IMR-90 (cell line): Measurements from ENCODE around the gene CMC1. TPM values are rescaled to one million over a fixed set of nuclear protein-coding genes. Genes with fewer than 3 reads are reported as not detected.
A peak's percentile ranks its signal among the peaks of the same experiment; 100 is the strongest.

Experiments
- ATAC-seq: fragments of 200-7000 bp; cut with Tn5 transposase; 2 replicates; pipeline ENCODE4 v1.9.1; 2020; ENCODE audit warnings: low read depth, mild to moderate bottlenecking, moderate library complexity
- BruUV-seq: library from RNA; stranded (reverse); fragments of 400-500 nt; replicated peaks from 2 replicates; lab custom pipeline; 2021; lab: Mats Ljungman, UMichigan
- CTCF ChIA-PET: fragments of 300-600 bp; formaldehyde crosslinking; extraction: SDS; loops from one replicate; lab custom pipeline; 2021; ENCODE audit warnings: antibody characterized with exemption; lab: Yijun Ruan, JAX
- POLR2A ChIA-PET: fragments of 300-600 bp; sonication (Branson Sonifier 250); formaldehyde crosslinking; loops from one replicate; lab custom pipeline; 2022; ENCODE audit warnings: antibody characterized with exemption; ENCODE audit not compliant: unreplicated experiment; lab: Charles Lee
- DNase-seq: peaks from one replicate; pipeline ENCODE4 v3.0.0; 2013
- H2AFZ ChIP-seq: replicated peaks from 2 replicates; pipeline ENCODE3; 2013; ENCODE audit warnings: low read length, mild to moderate bottlenecking; ENCODE audit not compliant: poor library complexity
- H2AK5ac ChIP-seq: 2 replicates; pipeline ENCODE4 v1.6.1; 2013; ENCODE audit warnings: low read depth, low read length, inconsistent platforms
- H2AK9ac ChIP-seq: replicated peaks from 2 replicates; pipeline ENCODE3; 2013; ENCODE audit warnings: mild to moderate bottlenecking, low read depth, low read length, moderate library complexity; ENCODE audit not compliant: poor library complexity
- H2BK120ac ChIP-seq: 2 replicates; pipeline ENCODE4 v1.6.1; 2013; ENCODE audit warnings: low read depth, low read length, inconsistent platforms
- H2BK15ac ChIP-seq: 3 replicates; pipeline ENCODE4 v1.6.1; 2013; ENCODE audit warnings: low read depth, low read length, inconsistent platforms
- H2BK20ac ChIP-seq: 2 replicates; pipeline ENCODE4 v1.6.1; 2013; ENCODE audit warnings: low read depth, mild to moderate bottlenecking, inconsistent platforms, low read length, moderate library complexity
- H2BK5ac ChIP-seq: 2 replicates; pipeline ENCODE4 v1.6.1; 2013; ENCODE audit warnings: mild to moderate bottlenecking, low read depth, low read length, inconsistent platforms; ENCODE audit not compliant: poor library complexity, severe bottlenecking
- H3K14ac ChIP-seq: replicated peaks from 2 replicates; pipeline ENCODE4 v1.6.1; 2013; ENCODE audit warnings: low read depth, low read length, inconsistent platforms
- H3K18ac ChIP-seq: 2 replicates; pipeline ENCODE4 v1.6.1; 2013; ENCODE audit warnings: low read depth, low read length, control low read depth
- H3K23ac ChIP-seq: 2 replicates; pipeline ENCODE4 v1.6.1; 2013; ENCODE audit warnings: low read depth, low read length, inconsistent platforms
- H3K27ac ChIP-seq: 2 replicates; pipeline ENCODE4 v1.5.1; 2013; ENCODE audit warnings: mild to moderate bottlenecking, control low read depth, low read length; ENCODE audit not compliant: insufficient read depth
- H3K27me3 ChIP-seq: 2 replicates; pipeline ENCODE4 v1.6.1; 2013; ENCODE audit warnings: low read length; ENCODE audit not compliant: control insufficient read depth, insufficient read depth
- H3K36me3 ChIP-seq: 2 replicates; pipeline ENCODE4 v1.6.1; 2013; ENCODE audit warnings: low read length, mixed read lengths; ENCODE audit not compliant: control insufficient read depth, insufficient read depth
- H3K4ac ChIP-seq: 2 replicates; pipeline ENCODE4 v1.6.1; 2013; ENCODE audit warnings: low read depth, low read length, inconsistent platforms
- H3K4me1 ChIP-seq: 2 replicates; pipeline ENCODE4 v1.6.1; 2013; ENCODE audit warnings: low read length, mixed read lengths; ENCODE audit not compliant: control insufficient read depth, insufficient read depth
- H3K4me2 ChIP-seq: 2 replicates; pipeline ENCODE4 v1.6.1; 2013; ENCODE audit warnings: low read depth, mild to moderate bottlenecking, control low read depth, low read length, moderate library complexity
- H3K4me3 ChIP-seq: 2 replicates; pipeline ENCODE4 v1.5.1; 2013; ENCODE audit warnings: low read depth, mild to moderate bottlenecking, control low read depth, low read length, moderate library complexity; ENCODE audit not compliant: insufficient read depth
- H3K56ac ChIP-seq: 2 replicates; pipeline ENCODE4 v1.6.1; 2013; ENCODE audit warnings: low read length, inconsistent platforms; ENCODE audit not compliant: insufficient read depth; ENCODE audit errors: extremely low read depth
- H3K79me1 ChIP-seq, 2 experiments: 2 replicates each; pipeline ENCODE4 v1.6.1; 2013; ENCODE audit warnings: low read length in 2 of 2, inconsistent platforms in 1 of 2, low read depth in 1 of 2
- H3K9ac ChIP-seq: 2 replicates; pipeline ENCODE4 v1.6.1; 2013; ENCODE audit warnings: low read depth, low read length, control low read depth
- H3K9me1 ChIP-seq: 2 replicates; pipeline ENCODE4 v1.6.1; 2013; ENCODE audit warnings: low read length, inconsistent platforms; ENCODE audit not compliant: insufficient read depth
- H3K9me3 ChIP-seq: 2 replicates; pipeline ENCODE4 v1.6.1; 2013; ENCODE audit warnings: low read length; ENCODE audit not compliant: control insufficient read depth, insufficient read depth
- H4K20me1 ChIP-seq: 2 replicates; pipeline ENCODE4 v1.6.1; 2013; ENCODE audit warnings: low read length, inconsistent platforms; ENCODE audit not compliant: insufficient read depth
- H4K5ac ChIP-seq: 2 replicates; pipeline ENCODE4 v1.6.1; 2013; ENCODE audit warnings: mild to moderate bottlenecking, low read depth, low read length, control low read depth
- H4K8ac ChIP-seq, 2 experiments: 2 replicates each; pipeline ENCODE4 v1.6.1; 2013; ENCODE audit warnings: low read depth in 2 of 2, low read length in 2 of 2, control low read depth in 1 of 2, inconsistent platforms in 1 of 2
- H4K91ac ChIP-seq: 2 replicates; pipeline ENCODE4 v1.6.1; 2013; ENCODE audit warnings: low read depth, low read length, inconsistent platforms; ENCODE audit not compliant: insufficient read depth
- BHLHE40 ChIP-seq: fragments of 150-350 bp; IDR thresholded peaks from 2 replicates; pipeline ENCODE4 v1.6.1; 2016; ENCODE audit warnings: mild to moderate bottlenecking, low read depth, low read length
- MAFK ChIP-seq: IDR thresholded peaks from 2 replicates; pipeline ENCODE4 v1.6.1; 2012; ENCODE audit warnings: low read depth, low read length, improper control_type of control experiment
- MAZ ChIP-seq: IDR thresholded peaks from 2 replicates; pipeline ENCODE4 v1.6.1; 2012; ENCODE audit warnings: low read depth, mild to moderate bottlenecking, low read length, improper control_type of control experiment, moderate library complexity, borderline replicate concordance
- WGBS, 2 experiments: methylation state at CpG; one replicate each; pipeline versions ENCODE4 v1.1.5 to v1.1.7; 2013; ENCODE audit warnings: missing lambda C conversion rate in 2 of 2; ENCODE audit not compliant: insufficient read length in 1 of 2; ENCODE audit errors: extremely low coverage in 2 of 2; 5-methylcytosine and 5-hydroxymethylcytosine counted together
- dilution Hi-C: fragments of 300-500 bp; cut with HindIII; formaldehyde crosslinking; loops from one replicate; pipeline ENCODE4 v1.14.3; 2018; ENCODE audit warnings: low sequenced_read_pairs; ENCODE audit not compliant: unreplicated experiment
- in situ Hi-C: fragments of 300-500 bp; cut with MboI; formaldehyde crosslinking; loops from 3 replicates; pipeline ENCODE4 v1.14.3; 2019; ENCODE audit warnings: low sequenced_read_pairs, inconsistent platforms, mixed read lengths
- intact Hi-C: fragments of 100-400 bp; cut with micrococcal nuclease; formaldehyde crosslinking; loops from 2 replicates; pipeline ENCODE4 v1.10.0; 2022
- polyA plus RNA-seq, 3 experiments: library from polyadenylated mRNA; depleted of rRNA; stranded (reverse); fragments of >200 nt; gene quantifications; 2 replicates each; pipeline ENCODE4 v1.2.3, GENCODE V29; 2012; ENCODE audit warnings: low replicate concordance in 1 of 3
- total RNA-seq: library from RNA; depleted of rRNA; stranded (reverse); fragments of >200 nt; gene quantifications from 2 replicates; pipeline ENCODE4 v1.2.3, GENCODE V29; 2012

CMC1 gene
- total and polyA plus RNA-seq, 2 of the 4 experiments (the other 2 are of a cell fraction): 1.6 to 18.3 TPM

DNA sequence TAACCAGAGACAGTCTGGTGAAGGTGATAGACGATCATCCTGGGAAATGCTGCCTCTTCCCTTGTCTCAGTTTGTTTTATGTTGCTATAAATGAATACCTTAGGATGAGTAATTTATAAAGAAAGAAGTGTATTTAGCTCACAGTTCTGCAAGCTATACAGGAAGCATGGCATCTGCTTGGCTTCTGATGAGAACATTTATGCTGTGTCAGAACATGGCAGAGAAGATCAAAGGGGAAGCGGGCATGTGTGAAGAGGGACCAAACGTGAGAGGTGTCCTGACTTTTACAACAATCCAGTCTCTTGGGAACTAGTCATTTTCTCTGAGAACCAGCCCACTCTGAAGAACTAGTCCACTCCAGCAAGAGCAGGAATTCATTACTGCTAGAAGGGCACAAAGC lies 9.6 kb downstream of the CMC1 start:
- Histone ChIP-seq H3K4ac (no peak overlapping the region), H3K27me3 (no peaks in the 10 kb centered on the region), H3K4me1 (peaks cover 3% of the 10 kb centered on the region), H2AK5ac (no peak overlapping the region), H3K9me1 (peaks cover 11% of the 10 kb centered on the region; the same call in 1 of the 2 replicates), H3K9me3 (no peaks in the 10 kb centered on the region), H2AFZ (no peak overlapping the region), H3K14ac (no peak overlapping the region), H2BK5ac (no peak overlapping the region), H4K91ac (no peak overlapping the region), H2BK15ac (no peak overlapping the region), H4K5ac (no peak overlapping the region), H3K18ac (no peak overlapping the region), H4K8ac (no peak overlapping the region), H3K4me3 (no peak overlapping the region), H3K56ac (no peak overlapping the region), H2BK120ac (no peak overlapping the region), H3K4me2 (peak overlapping the region; percentile 55; the same call in 1 of the 2 replicates), H3K36me3 (no peaks in the 10 kb centered on the region), H3K23ac (no peak overlapping the region), H3K27ac (no peak overlapping the region), H4K20me1 (peaks cover 11% of the 10 kb centered on the region), H2BK20ac (no peak overlapping the region), H3K9ac (no peak overlapping the region), H2AK9ac (no peak overlapping the region), H3K79me1 (peaks cover 33 to 40% of the 10 kb centered on the region in 2 experiments)
- dilution Hi-C loops (no loop called here), in situ Hi-C loops (no loop called here), intact Hi-C loops (no loop called here)
- POLR2A ChIA-PET: no interaction called here
- BruUV-seq: no TSS peak
- ATAC-seq: peak; percentile 54
- WGBS, 2 experiments: no CpG with 5 or more reads among the region's 3 CpGs
- peak; percentile 21 for DNase-seq
- TF ChIP-seq MAZ (no peak), MAFK (0 out of 2 replicates have a peak, but pooled peaks have one; percentile 7), BHLHE40 (0 out of 2 replicates have a peak, but pooled peaks have one; percentile 31)
- CTCF ChIA-PET: no interaction called here
